D341Med (cell line): ENCODE data around the gene PRKAG3.
"Not testable (repeated sequence)": the region's sequence is repeated elsewhere in the genome, so short reads cannot be mapped to it uniquely, and the experiment has no call there.

Source experiments
- DNase-seq: peaks from one replicate; pipeline ENCODE4 v3.0.0; 2012; ENCODE audit warnings: low spot score

Gene PRKAG3

DNA sequence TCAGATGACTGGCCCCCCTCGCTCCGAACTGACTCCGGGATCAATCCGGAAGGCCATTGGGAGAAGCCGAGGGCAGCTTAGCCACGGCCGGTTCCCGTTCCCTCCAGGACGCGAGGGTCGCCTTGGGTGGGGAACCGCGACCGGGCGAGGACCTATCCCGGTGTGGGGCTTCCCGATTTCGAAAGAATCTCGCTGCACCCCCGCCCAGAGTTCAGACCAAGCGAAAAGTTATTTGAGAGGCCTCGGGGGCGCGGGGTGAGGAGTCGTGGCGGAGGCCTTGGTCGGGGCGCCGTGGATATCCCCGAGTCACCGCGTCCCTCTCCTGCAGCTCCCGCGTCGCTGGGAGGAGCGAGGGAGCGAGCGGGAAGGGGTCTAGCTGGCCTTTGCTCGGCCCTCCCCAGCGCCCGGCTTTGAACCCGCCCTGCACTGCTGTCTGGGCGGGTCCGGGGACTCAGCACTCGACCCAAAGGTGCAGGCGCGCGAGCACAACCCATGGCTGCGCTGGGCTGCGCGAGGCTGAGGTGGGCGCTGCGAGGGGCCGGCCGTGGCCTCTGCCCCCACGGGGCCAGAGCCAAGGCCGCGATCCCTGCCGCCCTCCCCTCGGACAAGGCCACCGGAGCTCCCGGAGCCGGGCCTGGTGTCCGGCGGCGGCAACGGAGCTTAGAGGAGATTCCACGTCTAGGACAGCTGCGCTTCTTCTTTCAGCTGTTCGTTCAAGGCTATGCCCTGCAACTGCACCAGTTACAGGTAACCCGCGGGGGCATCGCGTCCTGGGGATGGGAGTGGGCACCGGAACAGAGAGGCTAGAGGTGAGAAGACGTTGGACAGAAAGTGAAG lies 49.7 kb downstream of the PRKAG3 start, which contains the start of gene CYP27A1:
CYP27A1 (plus strand) TSS at position 457 of the 837 bp plus-strand sequence; CDS start at position 493, 36 bp downstream.
- no peak for DNase-seq

DNA sequence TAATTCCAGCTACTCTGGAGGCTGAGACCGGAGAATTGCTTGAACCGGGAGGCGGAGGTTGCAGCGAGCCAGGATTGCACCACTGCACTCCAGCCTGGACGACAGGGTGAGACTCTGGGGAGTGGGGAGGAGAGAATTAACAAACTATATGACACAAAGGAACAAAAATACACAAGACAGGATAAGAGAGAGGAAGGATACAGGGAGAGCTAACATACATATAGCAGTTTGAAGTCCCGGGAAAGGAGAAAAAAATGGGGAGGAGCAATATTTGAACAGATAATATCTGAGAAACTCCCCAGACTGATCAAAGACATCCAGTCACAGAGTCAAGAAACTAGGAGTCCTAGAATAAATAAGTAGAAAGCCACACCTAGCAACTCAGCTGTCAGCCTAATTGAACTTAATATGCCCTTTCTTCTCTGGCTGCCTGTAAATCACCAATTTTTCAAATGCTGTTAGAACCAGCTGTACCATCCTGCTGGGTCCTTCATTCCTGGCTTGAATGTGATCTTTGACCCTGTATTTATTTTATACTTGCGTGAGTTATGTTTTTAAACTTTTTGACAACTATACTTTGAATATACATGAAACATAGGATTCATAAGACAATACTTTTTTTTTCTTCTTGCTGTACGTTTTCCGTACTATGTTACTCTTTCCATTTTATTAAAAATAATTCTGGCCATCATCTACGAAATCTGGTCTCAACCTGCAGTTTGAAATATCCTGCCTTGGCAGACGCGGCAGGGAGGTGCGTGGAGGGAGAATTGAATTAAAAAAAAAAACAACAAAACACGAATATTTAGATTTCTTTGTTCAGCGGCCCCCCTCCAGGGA lies 50.5 kb downstream of the PRKAG3 start:
- DNase-seq: no peak

DNA sequence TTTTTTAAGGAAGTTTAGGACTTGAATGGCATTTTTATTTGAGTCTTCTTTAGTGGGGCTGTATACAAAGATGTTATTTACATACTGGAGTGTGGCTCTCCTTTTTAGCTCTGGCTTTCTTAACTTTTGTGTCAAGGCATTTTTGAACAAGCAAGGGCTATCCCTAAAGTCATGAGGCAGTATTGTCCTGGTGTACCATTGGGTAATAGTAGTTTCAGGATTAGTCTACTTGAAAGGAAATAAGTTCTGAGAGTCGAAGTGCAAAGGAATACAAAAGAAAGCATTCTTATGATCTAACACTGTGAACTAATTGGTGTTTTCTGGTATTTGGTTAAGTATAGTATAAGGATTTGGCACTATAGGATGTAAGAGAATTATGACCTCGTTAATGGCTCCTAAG lies 51.6 kb downstream of the PRKAG3 start:
- no peak for DNase-seq

DNA sequence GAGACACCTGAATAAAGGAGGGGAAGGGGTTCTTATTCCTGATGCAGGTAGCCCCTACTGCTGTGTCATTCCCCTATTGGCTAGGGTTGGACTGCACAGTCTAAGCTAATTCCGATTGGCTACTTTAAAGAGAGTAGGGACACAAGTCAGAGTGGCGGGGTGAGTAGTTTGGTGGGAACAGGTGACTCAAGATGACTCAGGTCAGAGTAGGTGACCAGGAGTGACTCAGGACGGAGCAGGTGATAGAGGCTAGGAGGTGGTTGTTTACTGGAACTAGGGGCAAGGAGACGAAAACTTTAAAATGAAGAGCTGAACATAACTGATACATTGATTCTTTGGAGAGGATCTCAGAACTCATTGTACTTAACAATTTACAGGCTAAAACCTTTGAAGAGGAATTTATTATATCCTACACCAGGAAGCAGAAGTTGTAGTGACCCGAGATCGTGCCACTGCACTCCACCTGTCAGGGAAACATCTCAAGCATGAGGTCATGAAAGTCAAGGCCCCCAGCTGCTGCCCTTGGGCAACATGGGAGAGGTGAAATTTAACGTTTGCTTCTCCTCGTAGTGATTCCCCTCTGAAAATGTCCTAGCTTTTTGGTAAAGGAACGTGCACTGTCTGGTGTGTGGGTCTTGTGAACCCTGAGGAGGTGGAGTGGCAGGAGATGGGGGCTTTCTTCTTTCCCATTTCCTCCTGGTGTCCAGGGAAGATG lies 54.2 kb downstream of the PRKAG3 start:
- no peak for DNase-seq

DNA sequence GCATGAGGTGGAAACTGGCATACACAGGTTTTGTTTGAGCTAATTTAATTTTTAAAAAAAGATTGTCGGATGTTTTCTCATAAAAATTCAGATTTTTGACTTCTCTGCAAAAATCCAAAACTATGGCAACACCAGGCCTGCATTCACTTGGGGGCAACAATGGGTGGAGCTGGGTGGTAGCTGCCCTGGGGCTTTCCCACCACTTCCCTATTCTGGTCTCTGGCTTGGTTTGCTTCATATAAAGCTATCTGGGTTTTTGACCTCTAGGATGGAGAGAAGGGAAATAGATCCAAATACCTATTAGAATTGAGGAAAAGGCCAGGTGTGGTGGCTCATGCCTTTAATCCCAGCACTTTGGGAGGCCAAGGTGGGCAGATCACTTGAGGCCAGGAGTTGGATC lies 55.1 kb downstream of the PRKAG3 start:
- no peak for DNase-seq

DNA sequence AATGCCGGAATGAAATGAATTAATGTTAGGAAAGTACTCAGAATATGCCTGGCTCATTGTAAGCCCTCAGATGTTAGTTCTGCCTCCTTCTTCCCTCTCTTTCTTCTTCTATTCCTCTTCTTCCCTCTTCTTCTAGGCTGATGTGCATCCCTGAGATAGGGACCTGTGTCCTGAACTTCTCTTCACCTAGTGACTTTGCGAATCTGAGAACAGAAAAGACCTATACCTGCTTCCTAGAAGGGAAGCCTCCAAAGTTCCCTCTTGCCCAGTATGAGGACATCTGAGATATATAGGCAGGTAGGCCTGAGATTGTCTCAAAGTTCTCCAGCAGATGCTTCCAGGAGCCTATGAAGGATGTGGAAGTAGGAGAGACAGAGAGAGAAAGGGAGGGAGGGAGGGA lies 57.7 kb downstream of the PRKAG3 start:
- no peak for DNase-seq

DNA sequence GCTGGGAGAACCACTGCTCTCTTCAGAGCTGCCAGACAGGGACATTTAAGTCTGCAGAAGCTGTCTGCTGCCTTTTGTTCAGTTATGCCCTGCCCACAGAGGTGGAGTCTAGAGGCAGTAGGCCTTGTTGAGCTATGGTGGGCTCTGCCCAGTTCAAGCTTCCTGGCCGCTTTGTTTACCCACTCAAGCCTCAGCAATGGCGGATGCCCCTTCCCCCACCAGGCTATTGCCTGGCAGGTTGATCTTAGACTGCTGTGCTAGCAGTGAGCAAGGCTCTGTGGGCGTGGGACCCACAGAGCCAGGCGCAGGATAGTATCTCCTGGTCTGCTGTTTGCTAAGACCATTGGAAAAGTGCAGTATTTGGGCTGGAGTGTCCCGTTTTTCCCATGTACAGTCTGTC lies 58.8 kb downstream of the PRKAG3 start:
- DNase-seq: not testable (repeated sequence)
